Smooth muscle cell (in vitro differentiated cells): Measurements from ENCODE around the gene USP15. TPM values are rescaled to one million over a fixed set of nuclear protein-coding genes. Genes with fewer than 3 reads are reported as not detected.

ENCODE experiments used
- DNase-seq: peaks from one replicate; lab custom pipeline; 2025; ENCODE audit not compliant: unreplicated experiment; lab: John Stamatoyannopoulos, UW
- H2AFZ ChIP-seq: fragments of 200-600 bp; sonication (generic); 2 replicates; pipeline ENCODE4 v1.6.0; 2016; ENCODE audit warnings: antibody characterized with exemption, low read depth, mild to moderate bottlenecking
- H3F3A ChIP-seq: fragments of 200-600 bp; sonication (generic); 2 replicates; pipeline ENCODE4 v1.6.0; 2017; ENCODE audit warnings: antibody characterized with exemption, low read depth
- H3K27ac ChIP-seq: fragments of 200-600 bp; sonication (generic); 2 replicates; pipeline ENCODE4 v1.5.1; 2016; ENCODE audit warnings: low read depth, mild to moderate bottlenecking
- H3K27me3 ChIP-seq: fragments of 200-600 bp; sonication (generic); 2 replicates; pipeline ENCODE4 v1.6.1; 2016; ENCODE audit warnings: low read depth, mild to moderate bottlenecking
- H3K36me3 ChIP-seq: fragments of 200-600 bp; sonication (generic); 2 replicates; pipeline ENCODE4 v1.5.1; 2016; ENCODE audit warnings: low read depth
- H3K4me1 ChIP-seq: fragments of 200-600 bp; sonication (generic); 2 replicates; pipeline ENCODE4 v1.5.1; 2016; ENCODE audit warnings: low read depth
- H3K4me2 ChIP-seq: fragments of 200-600 bp; sonication (generic); 2 replicates; pipeline ENCODE4 v1.6.0; 2016; ENCODE audit warnings: mild to moderate bottlenecking
- H3K4me3 ChIP-seq: fragments of 200-600 bp; sonication (generic); 2 replicates; pipeline ENCODE4 v1.5.1; 2016; ENCODE audit warnings: mild to moderate bottlenecking
- H3K79me2 ChIP-seq: fragments of 200-600 bp; sonication (generic); 2 replicates; pipeline ENCODE4 v1.6.0; 2016; ENCODE audit warnings: low read depth, mild to moderate bottlenecking
- H3K9ac ChIP-seq: fragments of 200-600 bp; sonication (generic); 2 replicates; pipeline ENCODE4 v1.6.0; 2016; ENCODE audit warnings: low read depth
- H3K9me3 ChIP-seq: fragments of 200-600 bp; sonication (generic); replicated peaks from 2 replicates; pipeline ENCODE4 v1.5.1; 2016; ENCODE audit warnings: low read depth
- H4K20me1 ChIP-seq: fragments of 200-600 bp; sonication (generic); 2 replicates; pipeline ENCODE4 v1.6.0; 2016; ENCODE audit warnings: low read depth
- CTCF ChIP-seq: fragments of 200-600 bp; sonication (generic); IDR thresholded peaks from 2 replicates; pipeline ENCODE4 v1.5.1; 2017; ENCODE audit warnings: borderline replicate concordance, mild to moderate bottlenecking, antibody characterized with exemption; ENCODE audit not compliant: insufficient read depth, poor library complexity, severe bottlenecking
- WGBS: methylation state at CpG from one replicate; pipeline ENCODE4 v1.1.7; 2016; ENCODE audit warnings: low lambda C conversion rate; 5-methylcytosine and 5-hydroxymethylcytosine counted together
- polyA plus RNA-seq: library from polyadenylated mRNA; unstranded; fragments of >200 nt; fragmentation: Nextera tagmentation; extraction: Ambion mirVana; gene quantifications from 2 replicates; pipeline ENCODE4 v1.2.1, GENCODE V29; 2016
- total RNA-seq: library from RNA; depleted of rRNA; stranded (reverse); fragments of >200 nt; gene quantifications from 2 replicates; pipeline ENCODE4 v1.2.3, GENCODE V29; 2014

Gene USP15
- total and polyA plus RNA-seq, 2 experiments from 2014 or later: 28.7 to 53.5 TPM

- peaks cover 14% of the 10 kb centered on the region for H4K20me1 ChIP-seq
- TF ChIP-seq CTCF: no peak
- H3K4me1 ChIP-seq: no peaks in the 10 kb centered on the region
- peaks cover 22% of the 10 kb centered on the region for H3K36me3 ChIP-seq
- H3K27me3 ChIP-seq: no peaks in the 10 kb centered on the region
- no peaks in the 10 kb centered on the region for H3F3A ChIP-seq
- no peak overlapping the region for H3K9ac ChIP-seq
- H3K79me2 ChIP-seq: peaks cover 39% of the 10 kb centered on the region
- WGBS: 98% methylated on average over 3 of the region's 3 CpGs
- DNase-seq: no peak
- no peak overlapping the region for H3K27ac ChIP-seq
- H3K9me3 ChIP-seq: no peaks in the 10 kb centered on the region
- H3K4me3 ChIP-seq: no peak overlapping the region
- H2AFZ ChIP-seq: no peak overlapping the region
- H3K4me2 ChIP-seq: no peak overlapping the region
These were observed 44.4 kb downstream of the USP15 start for GRCh38 chr12:62304560-62304959.

GRCh38 chr12:62305778-62306177 lies 45.6 kb downstream of the USP15 start:
- Histone ChIP-seq H4K20me1 (peaks cover 7% of the 10 kb centered on the region), H2AFZ (no peak overlapping the region), H3K4me2 (no peak overlapping the region), H3K4me1 (no peaks in the 10 kb centered on the region), H3K79me2 (peaks cover 29% of the 10 kb centered on the region), H3K27ac (no peak overlapping the region), H3K9ac (no peak overlapping the region), H3K36me3 (peaks cover 22% of the 10 kb centered on the region), H3F3A (no peaks in the 10 kb centered on the region), H3K27me3 (no peaks in the 10 kb centered on the region), H3K9me3 (no peaks in the 10 kb centered on the region), H3K4me3 (no peak overlapping the region)
- no peak for TF ChIP-seq CTCF
- no peak for DNase-seq
- WGBS: 98% methylated on average over 8 of the region's 8 CpGs

- H3K4me1 ChIP-seq: no peaks in the 10 kb centered on the region
- TF ChIP-seq CTCF: no peak
- peaks cover 6% of the 10 kb centered on the region for H4K20me1 ChIP-seq
- WGBS: 97% methylated on average over 7 of the region's 7 CpGs
- peaks cover 22% of the 10 kb centered on the region for H3K36me3 ChIP-seq
- no peak for DNase-seq
- peaks cover 31% of the 10 kb centered on the region for H3K79me2 ChIP-seq
- no peak overlapping the region for H3K9ac ChIP-seq
- no peaks in the 10 kb centered on the region for H3F3A ChIP-seq
- no peak overlapping the region for H3K27ac ChIP-seq
- H3K4me3 ChIP-seq: no peak overlapping the region
- no peaks in the 10 kb centered on the region for H3K9me3 ChIP-seq
- H3K27me3 ChIP-seq: no peaks in the 10 kb centered on the region
- no peak overlapping the region for H2AFZ ChIP-seq
- H3K4me2 ChIP-seq: no peak overlapping the region
These were observed 46.6 kb downstream of the USP15 start for GRCh38 chr12:62306569-62307530.
